Activated CD4-positive, alpha-beta T cell treated with anti-CD3 and anti-CD28 coated beads for 4 hours (primary cell): ENCODE results near the gene ZFR2.
"Not testable (repeated sequence)": the region's sequence is repeated elsewhere in the genome, so short reads cannot be mapped to it uniquely, and the experiment has no call there.

ENCODE experiments used
- DNase-seq, 2 donors: peaks; one replicate each; pipeline ENCODE4 v3.0.0-alpha.2; 2020

Gene ZFR2

GRCh38 chr19:3835055-3835435 lies 33.8 kb downstream of the ZFR2 start:
- DNase-seq = no peak

- DNase-seq = no peak
Observed at GRCh38 chr19:3834349-3835054, 34.3 kb downstream of the ZFR2 start.

DNA sequence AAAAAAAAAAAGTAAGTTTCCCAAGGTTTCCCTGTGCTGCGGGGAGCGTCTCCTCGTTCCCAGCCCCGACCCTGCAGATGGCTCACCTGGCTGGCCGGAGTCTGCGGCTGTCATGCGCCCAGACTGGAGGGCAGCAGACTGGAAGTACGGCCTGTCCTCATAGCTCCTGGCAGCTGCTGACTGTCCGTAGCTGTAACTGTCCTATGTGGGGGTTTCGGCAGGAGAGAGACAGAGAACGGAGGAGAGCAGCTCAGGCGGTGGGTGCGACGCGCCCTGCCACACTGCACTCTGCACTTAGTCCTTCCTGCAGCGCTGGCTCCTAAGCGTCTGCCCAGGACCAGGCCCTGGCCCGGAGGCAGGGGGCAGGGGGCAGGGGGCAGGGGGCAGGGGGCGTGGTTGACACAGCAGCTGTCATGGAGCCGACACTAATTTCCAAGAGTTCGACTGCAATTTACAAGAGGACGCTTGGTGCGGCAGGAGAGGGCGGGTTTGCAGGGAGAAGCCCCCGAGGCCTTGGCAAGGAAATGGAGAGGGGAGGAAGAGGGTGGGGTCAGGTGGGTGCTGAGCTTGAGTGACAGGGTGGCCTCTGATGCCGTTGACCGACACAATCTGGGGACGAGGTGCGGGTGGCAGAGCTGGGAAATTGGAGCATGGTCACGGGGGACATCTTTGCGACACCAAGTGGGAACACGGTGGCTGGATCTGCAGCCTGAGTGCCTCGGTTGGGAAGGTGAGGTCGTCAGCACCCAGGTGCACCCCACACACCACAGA lies 35.1 kb downstream of the ZFR2 start:
- DNase-seq = no peak

DNA sequence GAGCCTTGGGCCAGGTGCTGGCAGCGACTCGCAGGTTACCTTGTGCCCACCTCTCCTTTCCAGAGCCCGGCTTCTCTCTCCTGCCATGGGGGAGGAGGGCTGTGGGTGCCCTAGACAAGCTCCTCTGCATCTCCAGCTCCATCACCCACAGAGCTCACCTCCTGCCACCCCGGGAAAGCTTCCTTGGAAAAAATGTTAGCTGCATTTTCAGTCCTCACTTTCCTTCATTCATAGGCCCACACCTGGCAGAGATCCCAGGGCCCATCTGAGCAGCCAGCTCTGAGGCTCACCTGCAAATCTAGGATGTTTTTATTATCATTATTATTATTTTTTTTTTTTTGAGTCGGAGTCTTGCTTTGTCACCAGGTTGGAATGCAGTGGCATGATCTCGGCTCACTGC lies 36.8 kb downstream of the ZFR2 start:
- DNase-seq = no peak

GRCh38 chr19:3831601-3832000 lies 37.2 kb downstream of the ZFR2 start:
- DNase-seq = no peak

- DNase-seq = no peak
Observed at GRCh38 chr19:3830621-3831589, 37.9 kb downstream of the ZFR2 start.

DNA sequence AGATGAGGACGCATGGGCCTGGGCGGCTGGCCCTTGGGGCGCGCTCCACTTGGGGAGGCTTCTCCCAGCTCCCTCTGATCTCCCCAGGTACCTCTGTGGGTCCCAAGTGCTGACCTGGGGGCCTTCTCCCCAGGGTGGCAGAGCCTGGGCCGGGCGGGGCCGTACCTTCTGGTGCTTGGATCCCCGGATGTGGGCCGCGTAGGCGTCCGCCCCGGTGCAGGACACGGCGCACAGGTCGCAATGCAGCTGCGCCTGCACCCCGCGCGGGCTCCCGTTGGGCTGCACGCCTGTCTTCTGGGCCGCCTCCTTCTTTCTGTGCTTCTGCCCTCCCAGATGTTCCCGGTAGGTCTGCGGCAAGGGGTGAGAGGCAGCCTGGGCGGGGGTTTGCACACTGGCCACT lies 41.5 kb downstream of the ZFR2 start:
- DNase-seq = no peak

- DNase-seq = no peak
Observed at GRCh38 chr19:3826163-3826562, 42.7 kb downstream of the ZFR2 start.

DNA sequence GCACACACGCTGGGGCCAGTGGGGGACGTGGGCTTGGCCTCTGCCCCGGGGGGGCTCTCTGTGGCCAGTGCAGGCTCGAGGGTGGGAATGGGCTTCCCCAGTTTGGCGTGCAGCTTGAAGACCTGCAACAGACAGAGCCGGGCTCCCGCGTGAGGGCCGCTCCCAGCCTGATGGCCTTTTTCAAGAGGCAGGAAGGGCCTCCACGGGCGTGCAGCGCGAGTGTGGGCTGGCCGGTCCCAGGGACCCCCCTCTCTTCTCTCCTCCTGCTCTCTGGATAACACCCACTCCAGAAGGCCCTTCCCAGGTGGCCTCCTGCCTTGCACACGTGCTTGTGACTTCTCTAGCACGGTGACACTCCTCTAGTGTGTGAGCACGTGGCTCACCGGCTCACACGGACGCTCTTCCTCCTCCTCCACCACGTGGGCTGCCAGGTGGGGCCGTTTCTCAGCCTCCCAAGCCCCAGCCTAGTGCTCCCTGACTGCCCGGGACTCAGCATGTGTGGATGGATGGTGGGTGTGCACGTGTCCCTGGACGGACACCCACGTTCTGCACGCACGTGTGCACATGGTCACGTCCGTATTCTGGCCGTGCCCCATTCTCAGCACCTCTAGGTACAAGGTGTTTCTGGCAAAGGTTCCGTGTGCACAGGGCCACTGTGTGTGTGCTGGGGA lies 43.4 kb downstream of the ZFR2 start:
- no peak for DNase-seq

- DNase-seq = no peak
Observed at GRCh38 chr19:3823350-3823713, 45.5 kb downstream of the ZFR2 start.

- DNase-seq = no peak
Observed at GRCh38 chr19:3822683-3823349, 46.0 kb downstream of the ZFR2 start.

DNA sequence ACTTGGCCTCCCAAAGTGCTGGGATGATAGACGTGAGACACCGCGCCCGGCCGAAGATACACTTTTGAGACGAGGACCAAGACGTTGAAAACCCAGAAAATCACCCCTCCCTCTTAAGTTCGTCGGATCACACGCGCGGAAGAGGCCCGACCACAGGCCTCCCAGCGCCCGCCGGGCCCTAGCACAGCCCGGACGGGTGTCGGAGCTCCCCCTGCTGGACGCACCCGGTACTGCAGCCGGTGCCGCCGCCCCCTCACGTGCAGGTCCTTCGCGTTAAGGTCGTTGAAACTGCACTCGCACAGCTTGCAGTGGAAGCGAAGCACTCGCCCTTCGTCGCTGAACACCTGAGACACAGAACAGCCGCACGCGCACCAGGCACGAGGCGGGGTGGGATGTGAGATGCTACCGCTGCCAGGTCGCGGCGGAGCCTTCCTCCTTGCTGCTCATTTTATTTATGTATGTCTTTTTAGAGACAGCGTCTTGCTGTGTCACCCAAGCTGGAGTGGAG lies 46.9 kb downstream of the ZFR2 start:
- peak; percentile 80 to 92 for DNase-seq

GRCh38 chr19:3821156-3821555 lies 47.7 kb downstream of the ZFR2 start:
- DNase-seq = no peak

DNA sequence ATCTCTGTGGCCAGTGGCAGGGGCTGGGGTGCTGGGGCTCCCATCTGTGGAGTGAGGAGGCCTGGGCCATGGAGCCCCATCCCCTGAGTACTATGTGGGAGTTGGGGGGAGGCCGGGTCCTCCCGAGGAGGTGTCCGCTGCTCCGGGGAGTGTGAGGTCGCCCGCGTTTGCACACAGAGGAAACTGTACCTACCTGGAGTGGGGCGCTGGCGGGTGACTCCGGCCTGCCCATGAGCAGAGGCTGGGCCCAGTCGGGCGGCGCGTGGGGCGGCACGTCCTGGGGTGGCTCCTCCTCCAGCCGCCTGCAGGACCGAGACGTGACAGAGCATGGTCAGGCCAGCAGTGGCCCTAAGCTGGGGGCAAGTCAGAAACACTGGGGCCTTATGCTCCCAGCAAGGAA lies 48.8 kb downstream of the ZFR2 start:
- DNase-seq = no peak

DNA sequence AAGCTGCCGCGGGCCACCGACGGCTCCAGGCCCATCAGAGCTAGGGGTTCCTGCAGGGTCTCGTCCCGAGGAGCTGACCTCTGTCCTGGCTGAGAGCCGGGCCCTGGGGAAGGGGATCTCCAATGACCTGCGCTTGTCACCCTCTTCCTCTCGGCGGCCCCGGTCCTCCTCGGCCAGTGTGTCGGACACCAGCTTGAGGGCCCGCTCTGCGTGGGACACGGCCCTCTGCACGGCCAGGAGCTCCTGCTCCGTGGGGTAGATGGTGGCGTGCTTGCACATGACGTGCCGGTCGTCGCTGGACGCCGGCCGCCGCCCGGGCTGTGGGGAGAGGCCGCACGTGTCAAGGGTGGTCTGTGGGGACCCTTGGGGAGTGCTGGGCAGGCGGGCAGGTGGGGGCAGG lies 49.9 kb downstream of the ZFR2 start:
- DNase-seq = no peak

GRCh38 chr19:3818466-3818865 lies 50.4 kb downstream of the ZFR2 start:
- DNase-seq = peak; percentile 51 to 60

DNA sequence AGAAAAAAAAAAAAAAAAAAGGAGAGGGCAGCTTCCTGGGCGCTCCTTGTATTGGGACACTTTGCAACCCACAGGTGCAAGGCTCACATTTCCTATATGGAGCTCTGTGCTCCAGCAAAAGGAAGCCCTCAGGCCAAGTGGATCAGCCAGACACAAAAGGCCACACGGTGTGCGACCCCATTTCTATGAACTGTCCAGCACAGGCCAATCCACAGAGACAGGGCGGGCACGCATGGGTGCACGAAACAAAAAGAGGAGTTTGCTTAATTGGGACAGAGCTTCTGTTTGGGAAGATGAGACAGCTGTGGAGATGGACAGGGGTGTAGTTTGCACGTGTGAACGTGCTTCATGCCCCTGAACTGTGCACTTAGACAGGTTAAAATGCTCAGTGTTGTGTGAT lies 51.1 kb downstream of the ZFR2 start:
- no peak for DNase-seq

- no peak for DNase-seq
Observed at GRCh38 chr19:3816566-3817218, 52.1 kb downstream of the ZFR2 start.

DNA sequence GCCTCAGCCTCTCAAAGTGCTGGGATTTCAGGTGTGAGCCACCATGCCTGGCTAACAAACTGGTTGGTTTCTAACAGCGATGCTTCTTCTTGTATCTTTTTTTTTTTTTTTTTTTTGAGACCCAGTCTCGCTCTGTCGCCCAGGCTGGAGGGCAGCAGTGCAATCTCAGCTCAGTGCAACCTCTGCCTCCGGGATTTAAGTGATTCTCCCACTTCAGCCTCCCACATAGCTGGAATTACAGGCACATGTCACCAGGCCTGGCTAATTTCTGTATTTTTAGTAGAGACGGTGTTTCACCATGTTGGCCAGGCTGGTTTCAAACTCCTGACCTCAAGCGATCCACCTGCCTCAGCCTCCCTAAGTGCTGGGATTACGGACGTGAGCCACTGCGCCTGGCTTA lies 52.7 kb downstream of the ZFR2 start:
- DNase-seq = not testable (repeated sequence)

- DNase-seq = no peak
Observed at GRCh38 chr19:3814648-3815047, 54.2 kb downstream of the ZFR2 start.
